Spleen (tissue), 11 donors: ENCODE measurements around the gene CNDP1. TPM values are rescaled to one million over a fixed set of nuclear protein-coding genes. Genes with fewer than 3 reads are reported as not detected.
A peak's percentile ranks its signal among the peaks of the same experiment; 100 is the strongest.

ENCODE experiments used
- DNase-seq: peaks from one replicate; pipeline ENCODE4 v3.0.0-alpha.2; 2020
- H3K27ac ChIP-seq, 8 donors: fragments of 200-600 bp; sonication (generic) in 7 of 8; 1 replicate in 4 of 8; 2 replicates in 4 of 8; pipeline versions ENCODE4 v1.5.0 to v1.8.0; 2016 to 2021; ENCODE audit warnings: inconsistent platforms in 4 of 8, mild to moderate bottlenecking in 4 of 8, moderate library complexity in 1 of 8
- H3K27me3 ChIP-seq, 7 donors: fragments of 200-600 bp; sonication (generic) in 6 of 7; replicated peaks in 1 of 7; 1 replicate in 4 of 7; 2 replicates in 3 of 7; pipeline versions ENCODE4 v1.5.0 to v1.8.0; 2016 to 2021; ENCODE audit warnings: inconsistent platforms in 3 of 7, mild to moderate bottlenecking in 1 of 7
- H3K36me3 ChIP-seq, 6 donors: fragments of 200-600 bp; sonication (generic) in 5 of 6; 1 replicate in 4 of 6; 2 replicates in 2 of 6; pipeline versions ENCODE4 v1.5.0 to v1.8.0; 2016 to 2021; ENCODE audit warnings: inconsistent platforms in 2 of 6
- H3K4me1 ChIP-seq, 6 donors: fragments of 200-600 bp; sonication (generic) in 5 of 6; 1 replicate in 3 of 6; 2 replicates in 3 of 6; pipeline versions ENCODE4 v1.5.0 to v1.8.0; 2016 to 2021; ENCODE audit warnings: inconsistent platforms in 3 of 6
- H3K4me3 ChIP-seq, 8 donors: fragments of 200-600 bp; sonication (generic) in 7 of 8; 1 replicate in 4 of 8; 2 replicates in 4 of 8; pipeline versions ENCODE4 v1.5.0 to v1.8.0; 2016 to 2021; ENCODE audit warnings: inconsistent platforms in 4 of 8, mild to moderate bottlenecking in 4 of 8, moderate library complexity in 2 of 8
- H3K9me3 ChIP-seq, 8 donors: fragments of 200-600 bp; sonication (generic) in 7 of 8; 1 replicate in 4 of 8; 2 replicates in 4 of 8; pipeline versions ENCODE4 v1.5.0 to v1.8.0; 2016 to 2021; ENCODE audit warnings: inconsistent platforms in 4 of 8
- CTCF ChIP-seq, 11 experiments: fragments of 200-600 bp in 7 of 11; fragments of 450-650 bp in 4 of 11; sonication (generic) in 4 of 11; IDR thresholded peaks in 8 of 11; conservative IDR thresholded peaks in 3 of 11; 1 replicate in 7 of 11; 2 replicates in 4 of 11; pipeline versions ENCODE4 v1.4.0 to v1.8.0; 2016 to 2021; ENCODE audit warnings: antibody characterized with exemption in 11 of 11, inconsistent platforms in 4 of 11, mild to moderate bottlenecking in 1 of 11
- POLR2A ChIP-seq, 3 donors: fragments of 450-650 bp; IDR thresholded peaks; one replicate each; pipeline ENCODE4 v1.5.1; 2017; ENCODE audit warnings: antibody characterized with exemption in 3 of 3, mild to moderate bottlenecking in 1 of 3
- POLR2AphosphoS5 ChIP-seq, 3 donors: sonication (generic); formaldehyde crosslinking; IDR thresholded peaks; one replicate each; pipeline ENCODE4 v1.5.1; 2017; ENCODE audit warnings: antibody characterized with exemption in 3 of 3
- WGBS, 5 donors: extraction: QIAGEN DNeasy Blood & Tissue Kit in 3 of 5; methylation state at CpG; one replicate each; pipeline versions ENCODE4 v1.1.5 to v1.1.7; 2013 to 2018; 5-methylcytosine and 5-hydroxymethylcytosine counted together
- intact Hi-C: fragments of 100-400 bp; cut with DNase I; formaldehyde crosslinking; loops from one replicate; pipeline ENCODE4 v1.15.0; 2023; ENCODE audit warnings: low total_unique reads
- polyA plus RNA-seq, 3 donors: library from polyadenylated mRNA; stranded (reverse); fragments of 200-250 nt; gene quantifications; one replicate each; pipeline ENCODE4 v1.2.1, GENCODE V29; 2013
- total RNA-seq, 7 donors: library from RNA; depleted of rRNA in 3 of 7; stranded (reverse); fragments of >200 nt in 3 of 7; fragmentation: NEBNext Ultra II Directional in 4 of 7; extraction: Animal tissue kit (Norgen Biotek cat#: 25700) in 4 of 7; gene quantifications; one replicate each; pipeline versions ENCODE4 v1.1.0 to v1.2.1, GENCODE V29; 2016 to 2021
- donor health status: healthy with polysubstance abuse.
- donor health status: DM: no; HTN: no; CAD: no; lungs with moderate emphysema.
- donor health status: DM: no; HTN: no; CAD: no.
- donor health status: Bipolar disorder and iron deficiency.
- donor health status: healthy.
- donor health status: DM: no; HTN: no; CAD: no.
- donor health status: DM: yes; HTN: yes; CAD: no.

The CNDP1 gene
- total and polyA plus RNA-seq, 10 donors, result 0.03 to 0.59 (median 0.18) TPM; not detected in 2

GRCh38 chr18:74531043-74531442, 3.3 kb upstream of the CNDP1 start:
- no peaks in the 10 kb centered on the region for H3K27me3 ChIP-seq
- H3K4me1 ChIP-seq, result no peaks in the 10 kb centered on the region
- DNase-seq, result peak; percentile 22
- H3K36me3 ChIP-seq, result no peaks in the 10 kb centered on the region
- WGBS, 5 donors, result 83 to 92% (median 90%) methylated on average over 7 of the region's 7 CpGs
- intact Hi-C loops, result no loop called here
- H3K27ac ChIP-seq, result no peak overlapping the region
- no peak overlapping the region for H3K4me3 ChIP-seq
- no peaks in the 10 kb centered on the region for H3K9me3 ChIP-seq
- TF ChIP-seq POLR2A (IDR thresholded peaks at IDR 0.05), result no peak
- no peak for TF ChIP-seq POLR2AphosphoS5 (IDR thresholded peaks at IDR 0.05)
- no peak for TF ChIP-seq CTCF (IDR thresholded peaks at IDR 0.05 in 8 of 11, conservative IDR thresholded peaks at IDR 0.05 in 3 of 11)

DNA sequence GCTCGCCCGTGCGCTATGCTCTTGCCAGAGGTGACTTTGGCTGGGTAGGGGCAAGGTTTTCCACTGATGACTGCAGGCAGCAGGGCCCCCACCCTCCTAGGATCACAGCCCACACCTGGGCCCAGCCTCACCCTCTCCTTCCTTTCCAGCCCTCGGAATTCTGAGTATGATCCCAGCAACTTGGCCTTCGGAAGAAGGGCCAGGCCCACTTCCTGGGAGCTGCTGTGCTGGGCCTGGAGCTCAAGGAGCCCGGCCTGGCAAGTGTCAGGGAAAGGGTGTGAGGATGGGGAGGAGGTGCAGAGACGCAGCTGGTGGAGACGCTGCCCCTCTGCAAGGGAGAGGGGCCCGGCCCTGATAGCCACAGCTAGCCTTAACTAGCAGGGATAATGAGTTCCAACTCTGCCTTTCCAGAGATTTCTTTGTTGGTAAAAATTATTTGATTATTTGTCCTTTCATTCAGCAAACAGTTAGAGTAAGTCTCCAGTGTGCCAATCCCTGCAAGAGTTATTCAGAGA, 1.7 kb upstream of the CNDP1 start:
- no peaks in the 10 kb centered on the region for H3K27me3 ChIP-seq
- no peak for TF ChIP-seq POLR2AphosphoS5 (IDR thresholded peaks at IDR 0.05)
- TF ChIP-seq POLR2A (IDR thresholded peaks at IDR 0.05), result no peak
- no peak for TF ChIP-seq CTCF (IDR thresholded peaks at IDR 0.05 in 8 of 11, conservative IDR thresholded peaks at IDR 0.05 in 3 of 11)
- no peak overlapping the region for H3K27ac ChIP-seq
- no peaks in the 10 kb centered on the region for H3K36me3 ChIP-seq
- no peaks in the 10 kb centered on the region for H3K4me1 ChIP-seq
- peak; percentile 42 for DNase-seq
- intact Hi-C loops, result no loop called here
- 66 to 100% (median 78%) methylated on average over 4 to 9 of the region's 9 CpGs for WGBS, 5 donors
- H3K9me3 ChIP-seq, result peaks cover 0 to 3% (median 0%) of the 10 kb centered on the region in 8 donors
- H3K4me3 ChIP-seq, result no peak overlapping the region

GRCh38 chr18:74533666-74534065, 634 bp upstream of the CNDP1 start:
- Histone ChIP-seq H3K27ac (no peak overlapping the region), H3K27me3 (no peaks in the 10 kb centered on the region), H3K36me3 (no peaks in the 10 kb centered on the region), H3K4me1 (no peaks in the 10 kb centered on the region), H3K4me3 (no peak overlapping the region), H3K9me3 (peaks cover 0 to 3% (median 0%) of the 10 kb centered on the region in 8 donors)
- TF ChIP-seq POLR2AphosphoS5 (IDR thresholded peaks at IDR 0.05) (no peak), CTCF (IDR thresholded peaks at IDR 0.05 in 8 of 11, conservative IDR thresholded peaks at IDR 0.05 in 3 of 11) (no peak)
- WGBS, 5 donors, result 95 to 99% (median 95%) methylated on average over 12 of the region's 12 CpGs
- intact Hi-C loops, result no loop called here
- peak; percentile 59 for DNase-seq

DNA sequence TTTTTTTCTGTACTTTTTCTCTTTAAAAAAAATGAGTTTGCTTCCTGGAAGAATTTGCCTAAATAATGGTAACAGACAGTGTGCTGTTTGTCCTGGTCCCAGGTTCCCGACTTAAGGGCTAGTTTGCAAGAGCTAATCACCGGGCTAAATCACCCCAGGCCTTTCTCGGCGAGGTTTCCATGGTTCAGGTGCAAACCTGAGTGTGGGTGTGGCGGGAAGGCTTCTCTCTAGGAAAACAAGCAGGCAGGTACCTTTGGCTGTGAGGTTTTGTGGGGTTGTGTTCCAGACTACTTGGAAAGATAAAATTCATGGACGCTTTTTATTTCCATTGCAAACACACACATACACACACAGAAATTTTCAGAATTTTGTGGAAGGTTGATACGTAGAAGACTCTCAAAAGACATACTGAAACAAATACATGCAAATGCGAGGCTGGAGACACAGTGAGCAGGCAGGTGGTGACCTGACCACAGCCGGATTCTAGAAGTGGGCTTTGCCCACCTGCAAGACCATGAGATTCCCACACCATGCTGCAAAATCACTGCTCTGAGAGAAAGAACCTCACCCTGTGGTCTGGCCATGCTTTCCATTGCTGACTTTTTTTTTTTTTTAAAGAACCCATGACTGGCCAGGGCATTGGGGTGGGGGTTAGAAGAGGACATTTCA, 815 bp downstream of the CNDP1 start:
- H3K27ac ChIP-seq, result no peak overlapping the region
- peaks cover 0 to 3% (median 0%) of the 10 kb centered on the region in 8 donors for H3K9me3 ChIP-seq
- intact Hi-C loops, result no loop called here
- 72 to 90% (median 85%) methylated on average over 9 of the region's 9 CpGs for WGBS, 5 donors
- no peaks in the 10 kb centered on the region for H3K27me3 ChIP-seq
- H3K36me3 ChIP-seq, result no peaks in the 10 kb centered on the region
- TF ChIP-seq CTCF (IDR thresholded peaks at IDR 0.05 in 8 of 11, conservative IDR thresholded peaks at IDR 0.05 in 3 of 11) (no peak), POLR2AphosphoS5 (IDR thresholded peaks at IDR 0.05) (no peak), POLR2A (IDR thresholded peaks at IDR 0.05) (no peak)
- H3K4me3 ChIP-seq, result no peak overlapping the region
- DNase-seq, result no peak
- no peaks in the 10 kb centered on the region for H3K4me1 ChIP-seq
